IMR-90 (cell line): ENCODE results near the gene RAPGEF1.

ENCODE experiments used
- BHLHE40 ChIP-seq: fragments of 150-350 bp; IDR thresholded peaks from 2 replicates; pipeline ENCODE4 v1.6.1; 2016; ENCODE audit warnings: mild to moderate bottlenecking, low read depth, low read length
- CEBPB ChIP-seq: IDR thresholded peaks from 2 replicates; pipeline ENCODE4 v1.6.1; 2012; ENCODE audit warnings: low read depth, low read length, improper control_type of control experiment
- CHD1 ChIP-seq: IDR thresholded peaks from 2 replicates; pipeline ENCODE4 v1.6.1; 2012; ENCODE audit warnings: low read depth, low read length, improper control_type of control experiment
- CTCF ChIP-seq: conservative IDR thresholded peaks from 2 replicates; pipeline ENCODE4 v1.5.1; 2012; ENCODE audit warnings: mild to moderate bottlenecking, low read depth, low read length, improper control_type of control experiment
- ELK1 ChIP-seq: fragments of 150-350 bp; IDR thresholded peaks from 2 replicates; pipeline ENCODE4 v1.6.1; 2016; ENCODE audit warnings: low read depth, mild to moderate bottlenecking, low read length, moderate library complexity, borderline replicate concordance
- MXI1 ChIP-seq: IDR thresholded peaks from 2 replicates; pipeline ENCODE4 v1.6.1; 2012; ENCODE audit warnings: low read depth, mild to moderate bottlenecking, low read length, moderate library complexity, borderline replicate concordance
- NFE2L2 ChIP-seq: fragments of 150-350 bp; IDR thresholded peaks from 2 replicates; pipeline ENCODE4 v1.6.1; 2016; ENCODE audit warnings: low read depth, mild to moderate bottlenecking, low read length
- POLR2A ChIP-seq: IDR thresholded peaks from 2 replicates; pipeline ENCODE4 v1.6.1; 2012; ENCODE audit warnings: mild to moderate bottlenecking, low read depth, low read length
- RAD21 ChIP-seq: IDR thresholded peaks from 2 replicates; pipeline ENCODE4 v1.6.1; 2012; ENCODE audit warnings: low read length, improper control_type of control experiment
- RCOR1 ChIP-seq: IDR thresholded peaks from 2 replicates; pipeline ENCODE4 v1.6.1; 2012; ENCODE audit warnings: mild to moderate bottlenecking, low read length, improper control_type of control experiment; ENCODE audit not compliant: insufficient replicate concordance
- RFX5 ChIP-seq: IDR thresholded peaks from 2 replicates; pipeline ENCODE4 v1.8.0; 2012; ENCODE audit warnings: low read depth, mild to moderate bottlenecking, low read length, moderate library complexity
- SMC3 ChIP-seq: fragments of 150-350 bp; IDR thresholded peaks from 2 replicates; pipeline ENCODE4 v1.6.1; 2016; ENCODE audit warnings: low read depth, mild to moderate bottlenecking, antibody characterized with exemption, low read length, moderate library complexity
- USF2 ChIP-seq: fragments of 150-350 bp; IDR thresholded peaks from 2 replicates; pipeline ENCODE4 v1.6.1; 2017; ENCODE audit warnings: mild to moderate bottlenecking, antibody characterized with exemption, low read length, low read depth

- no peak for TF ChIP-seq CTCF
- TF ChIP-seq NFE2L2, result peak; percentile 33; the same call in 1 of the 2 replicates
- TF ChIP-seq RFX5, result no peak
- no peak for TF ChIP-seq ELK1
- TF ChIP-seq POLR2A, result no peak
- no peak for TF ChIP-seq SMC3
- TF ChIP-seq BHLHE40, result no peak
- no peak for TF ChIP-seq USF2
- TF ChIP-seq MXI1, result no peak
- no peak for TF ChIP-seq CHD1
- no peak for TF ChIP-seq RCOR1
- TF ChIP-seq CEBPB, result peak; percentile 17; the same call in 1 of the 2 replicates
- TF ChIP-seq RAD21, result no peak
These were observed 146.6 kb downstream of the RAPGEF1 start for GRCh38 chr9:131593091-131593820.
